ENCODE data around the gene PRX. TPM values are rescaled to one million over a fixed set of nuclear protein-coding genes. Genes with fewer than 3 reads are reported as not detected.

Gene PRX
- total RNA-seq, 1 experiment from 2014 or later = 3.4 TPM

GRCh38 chr19:40389404-40390083, 23.6 kb downstream of the PRX start:
- Histone ChIP-seq H3K4me1 (ENCODE audit: control insufficient read depth, insufficient read depth, low read length) (no peaks in the 10 kb centered on the region), H3K36me3 (ENCODE audit: control insufficient read depth, insufficient read depth, low read length) (no peaks in the 10 kb centered on the region), H3K9me3 (ENCODE audit: control insufficient read depth, insufficient read depth, low read depth, low read length) (no peaks in the 10 kb centered on the region), H3K4me3 (ENCODE audit: low read depth in 2 of 2, low read length in 2 of 2) (no peak overlapping the region), H3K27me3 (ENCODE audit: control insufficient read depth, insufficient read depth, low read length) (no peaks in the 10 kb centered on the region), H3K27ac (ENCODE audit: low read length) (no peak overlapping the region)
- CTCF ChIA-PET = no interaction called here
- TF ChIP-seq POLR2AphosphoS5 (IDR thresholded peaks at IDR 0.05; ENCODE audit: low read depth, low read length) (no peak), CTCF (IDR thresholded peaks at IDR 0.05) (no peak), SIN3A (IDR thresholded peaks at IDR 0.05; ENCODE audit: borderline replicate concordance, insufficient read depth, low read depth, low read length) (no peak), REST (IDR thresholded peaks at IDR 0.05; ENCODE audit: insufficient read depth in 1 of 2, low read depth in 2 of 2, low read length in 1 of 2) (no peak), TCF7L2 (IDR thresholded peaks at IDR 0.05; ENCODE audit: low read depth, low read length) (no peak)
- ATAC-seq (no peak), DNase-seq (ENCODE audit: low read depth, low spot score) (no peak)
- BruUV-seq (replicated peaks) = no TSS peak
- intact Hi-C loops (cut with micrococcal nuclease; ENCODE audit: unreplicated experiment) = no loop called here
- POLR2A ChIA-PET = no interaction called here
- in situ Hi-C loops (cut with HindIII; ENCODE audit: low pct_unique_long_range_greater_than_20kb, low sequenced_read_pairs) = no loop called here

- intact Hi-C loops (cut with micrococcal nuclease; ENCODE audit: unreplicated experiment) = no loop called here
These were observed 24.7 kb downstream of the PRX start for GRCh38 chr19:40388481-40388880.

More at GRCh38 chr19:40388481-40388880, 24.7 kb downstream of the PRX start:
- no peak for TF ChIP-seq TCF7L2 (IDR thresholded peaks at IDR 0.05; ENCODE audit: low read depth, low read length)
- TF ChIP-seq CTCF (IDR thresholded peaks at IDR 0.05) = no peak
- TF ChIP-seq REST (IDR thresholded peaks at IDR 0.05; ENCODE audit: insufficient read depth in 1 of 2, low read depth in 2 of 2, low read length in 1 of 2) = no peak
- no peak for TF ChIP-seq SIN3A (IDR thresholded peaks at IDR 0.05; ENCODE audit: borderline replicate concordance, insufficient read depth, low read depth, low read length)
- TF ChIP-seq POLR2AphosphoS5 (IDR thresholded peaks at IDR 0.05; ENCODE audit: low read depth, low read length) = no peak
- in situ Hi-C loops (cut with HindIII; ENCODE audit: low pct_unique_long_range_greater_than_20kb, low sequenced_read_pairs) = no loop called here
- ATAC-seq = no peak
- H3K9me3 ChIP-seq (ENCODE audit: control insufficient read depth, insufficient read depth, low read depth, low read length) = no peaks in the 10 kb centered on the region
- H3K4me1 ChIP-seq (ENCODE audit: control insufficient read depth, insufficient read depth, low read length) = no peaks in the 10 kb centered on the region
- no TSS peak for BruUV-seq (replicated peaks)
- no peaks in the 10 kb centered on the region for H3K27me3 ChIP-seq (ENCODE audit: control insufficient read depth, insufficient read depth, low read length)
- ChIA-PET POLR2A (no interaction called here), CTCF (no interaction called here)
- H3K27ac ChIP-seq (ENCODE audit: low read length) = no peak overlapping the region
- no peak overlapping the region for H3K4me3 ChIP-seq (ENCODE audit: low read depth in 2 of 2, low read length in 2 of 2)
- no peaks in the 10 kb centered on the region for H3K36me3 ChIP-seq (ENCODE audit: control insufficient read depth, insufficient read depth, low read length)
- DNase-seq (ENCODE audit: low read depth, low spot score) = no peak

Measured in Panc1 (cell line).